Activated CD8-positive, alpha-beta memory T cell treated with anti-CD3 and anti-CD28 coated beads, Interleukin-2, amount 10 ng/mL, durations not matched to agents 7 days and 5 days (primary cell): Measurements from ENCODE around the gene SLC9A9. TPM values are rescaled to one million over a fixed set of nuclear protein-coding genes. Genes with fewer than 3 reads are reported as not detected.
"Not testable (repeated sequence)": the region's sequence is repeated elsewhere in the genome, so short reads cannot be mapped to it uniquely, and the experiment has no call there.

Source experiments
- ATAC-seq: fragments of 150-1000 bp; cut with Tn5 transposase; one replicate; pipeline ENCODE4 v1.10.0; 2021; ENCODE audit warnings: moderate library complexity
- CTCF ChIA-PET: fragments of 350-600 bp; sonication (Branson Sonifier 250); formaldehyde crosslinking; loops from one replicate; lab custom pipeline; 2021; ENCODE audit warnings: antibody characterized with exemption; lab: Charles Lee
- DNase-seq: peaks from one replicate; pipeline ENCODE4 v3.0.0-alpha.2; 2020
- H3K27ac Mint-ChIP-seq: one replicate; pipeline ENCODE4 v1.8.0; 2021; ENCODE audit warnings: mild to moderate bottlenecking, mixed read lengths
- H3K27me3 Mint-ChIP-seq: one replicate; pipeline ENCODE4 v1.8.0; 2021; ENCODE audit warnings: mixed read lengths
- H3K36me3 Mint-ChIP-seq: one replicate; pipeline ENCODE4 v1.8.0; 2021; ENCODE audit warnings: mild to moderate bottlenecking, mixed read lengths
- H3K4me1 Mint-ChIP-seq: one replicate; pipeline ENCODE4 v1.8.0; 2021; ENCODE audit warnings: mixed read lengths
- H3K4me3 Mint-ChIP-seq: one replicate; pipeline ENCODE4 v1.8.0; 2021; ENCODE audit warnings: mild to moderate bottlenecking, moderate library complexity, mixed read lengths
- H3K9me3 Mint-ChIP-seq: one replicate; pipeline ENCODE4 v1.8.0; 2022; ENCODE audit warnings: low read depth, mixed read lengths
- total RNA-seq, 2 experiments: library from RNA; stranded (reverse); gene quantifications; one replicate each; pipeline ENCODE4 v1.2.3, GENCODE V29; 2021

The SLC9A9 gene
- total RNA-seq, 2 experiments from 2014 or later: 6.8 to 10.8 TPM

- no peak for ATAC-seq
- Mint-ChIP-seq H3K4me3 (no peak overlapping the region), H3K9me3 (no peaks in the 10 kb centered on the region), H3K27me3 (no peaks in the 10 kb centered on the region), H3K27ac (no peak overlapping the region), H3K36me3 (peaks cover 3% of the 10 kb centered on the region), H3K4me1 (no peaks in the 10 kb centered on the region)
- no peak for DNase-seq
- CTCF ChIA-PET: no interaction called here
Measured at GRCh38 chr3:143286392-143287010, 561.8 kb downstream of the SLC9A9 start.

GRCh38 chr3:143283432-143284128 lies 564.7 kb downstream of the SLC9A9 start:
- Mint-ChIP-seq H3K27me3 (no peaks in the 10 kb centered on the region), H3K27ac (no peak overlapping the region), H3K9me3 (peaks cover 3% of the 10 kb centered on the region), H3K36me3 (peaks cover 3% of the 10 kb centered on the region), H3K4me1 (no peaks in the 10 kb centered on the region), H3K4me3 (no peak overlapping the region)
- ATAC-seq (no peak), DNase-seq (no peak)
- CTCF ChIA-PET: no interaction called here

GRCh38 chr3:143280984-143281383 lies 567.3 kb downstream of the SLC9A9 start:
- DNase-seq (no peak), ATAC-seq (no peak)
- H3K36me3 Mint-ChIP-seq: peaks cover 3% of the 10 kb centered on the region
- H3K27me3 Mint-ChIP-seq: no peaks in the 10 kb centered on the region
- no peak overlapping the region for H3K4me3 Mint-ChIP-seq
- peaks cover 3% of the 10 kb centered on the region for H3K9me3 Mint-ChIP-seq
- peaks cover 10% of the 10 kb centered on the region for H3K4me1 Mint-ChIP-seq
- CTCF ChIA-PET: no interaction called here
- H3K27ac Mint-ChIP-seq: no peak overlapping the region

DNA sequence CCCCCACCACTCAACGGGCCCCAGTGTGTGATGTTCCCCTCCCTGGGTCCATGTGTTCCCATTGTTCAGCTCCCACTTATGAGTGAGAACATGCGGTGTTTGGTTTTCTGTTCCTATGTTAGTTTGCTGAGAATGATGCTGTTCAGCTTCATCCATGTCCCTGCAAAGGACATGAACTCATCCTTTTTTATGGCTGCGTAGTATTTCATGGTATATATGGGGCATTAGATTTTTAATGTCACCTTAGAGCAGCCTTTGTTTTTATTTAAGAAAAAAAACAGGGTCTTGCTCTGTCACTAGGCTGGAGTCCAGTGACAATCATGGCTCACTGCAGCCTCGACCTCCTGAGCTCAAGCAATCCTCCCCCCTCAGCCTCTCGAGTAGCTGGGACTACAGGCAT lies 568.7 kb downstream of the SLC9A9 start:
- H3K4me3 Mint-ChIP-seq: not testable (repeated sequence)

GRCh38 chr3:143278721-143279120 lies 569.5 kb downstream of the SLC9A9 start:
- DNase-seq (no peak), ATAC-seq (no peak)
- Mint-ChIP-seq H3K4me1 (peaks cover 10% of the 10 kb centered on the region), H3K4me3 (no peak overlapping the region), H3K9me3 (peaks cover 3% of the 10 kb centered on the region), H3K27me3 (no peaks in the 10 kb centered on the region), H3K36me3 (peaks cover 3% of the 10 kb centered on the region), H3K27ac (no peak overlapping the region)
- CTCF ChIA-PET: no interaction called here

More for the DNA sequence above, 568.7 kb downstream of the SLC9A9 start:
- H3K27me3 Mint-ChIP-seq, H3K9me3 Mint-ChIP-seq, H3K4me1 Mint-ChIP-seq, H3K27ac Mint-ChIP-seq, H3K36me3 Mint-ChIP-seq, CTCF ChIA-PET, ATAC-seq, DNase-seq: not testable (repeated sequence)

DNA sequence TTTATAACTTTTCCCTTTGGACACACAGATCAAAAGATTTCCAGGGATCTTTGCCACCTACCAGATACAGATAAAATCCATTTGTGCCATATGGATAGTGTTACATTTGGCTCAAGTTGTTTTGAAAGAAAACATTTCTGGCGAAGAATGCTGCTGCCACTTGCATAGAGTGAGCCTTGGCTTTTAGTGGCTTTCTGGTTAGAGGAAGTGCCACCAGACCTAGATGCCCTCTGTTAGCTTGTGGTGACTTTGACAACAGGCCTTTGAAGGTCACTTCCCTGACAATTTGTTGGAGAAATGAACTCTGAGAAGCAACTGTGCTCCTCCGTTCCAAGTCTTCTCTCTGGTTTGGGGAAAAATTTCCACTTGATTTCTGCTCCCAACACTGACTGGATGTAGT lies 570.7 kb downstream of the SLC9A9 start:
- CTCF ChIA-PET: no interaction called here
- DNase-seq (no peak), ATAC-seq (no peak)
- no peaks in the 10 kb centered on the region for H3K27me3 Mint-ChIP-seq
- H3K4me3 Mint-ChIP-seq: no peak overlapping the region
- no peak overlapping the region for H3K27ac Mint-ChIP-seq
- H3K9me3 Mint-ChIP-seq: peaks cover 3% of the 10 kb centered on the region
- H3K36me3 Mint-ChIP-seq: peaks cover 3% of the 10 kb centered on the region
- H3K4me1 Mint-ChIP-seq: peaks cover 10% of the 10 kb centered on the region

DNA sequence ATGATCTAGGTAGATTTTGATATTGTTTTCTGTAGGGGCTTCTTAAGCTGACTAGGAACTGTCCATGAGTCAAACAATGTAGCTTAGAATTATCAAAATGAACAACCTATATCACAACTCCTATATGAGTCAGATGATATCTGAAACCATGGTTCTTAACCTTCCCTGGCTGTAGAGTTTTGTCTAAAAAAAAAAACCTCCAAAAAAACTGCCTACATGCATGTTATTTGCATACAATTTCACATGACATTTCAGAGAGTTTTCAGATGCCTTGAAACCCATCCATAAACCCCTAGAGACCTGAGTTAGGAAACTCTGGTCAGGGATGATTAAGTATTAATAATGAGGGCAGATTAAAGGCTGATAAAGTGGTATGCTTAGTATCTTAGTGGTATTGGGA lies 571.7 kb downstream of the SLC9A9 start:
- no peak overlapping the region for H3K4me3 Mint-ChIP-seq
- no peaks in the 10 kb centered on the region for H3K27me3 Mint-ChIP-seq
- CTCF ChIA-PET: no interaction called here
- peaks cover 3% of the 10 kb centered on the region for H3K9me3 Mint-ChIP-seq
- DNase-seq (no peak), ATAC-seq (no peak)
- peaks cover 10% of the 10 kb centered on the region for H3K4me1 Mint-ChIP-seq
- H3K27ac Mint-ChIP-seq: no peak overlapping the region
- H3K36me3 Mint-ChIP-seq: no peaks in the 10 kb centered on the region

GRCh38 chr3:143273975-143274690 lies 574.1 kb downstream of the SLC9A9 start:
- CTCF ChIA-PET: no interaction called here
- no peak overlapping the region for H3K27ac Mint-ChIP-seq
- H3K4me1 Mint-ChIP-seq: peaks cover 10% of the 10 kb centered on the region
- H3K36me3 Mint-ChIP-seq: no peaks in the 10 kb centered on the region
- H3K27me3 Mint-ChIP-seq: no peaks in the 10 kb centered on the region
- no peak for ATAC-seq
- no peak overlapping the region for H3K4me3 Mint-ChIP-seq
- H3K9me3 Mint-ChIP-seq: no peaks in the 10 kb centered on the region
- no peak for DNase-seq

GRCh38 chr3:143271136-143271535 lies 577.1 kb downstream of the SLC9A9 start:
- ATAC-seq: no peak
- H3K27me3 Mint-ChIP-seq: no peaks in the 10 kb centered on the region
- H3K9me3 Mint-ChIP-seq: no peaks in the 10 kb centered on the region
- H3K36me3 Mint-ChIP-seq: no peaks in the 10 kb centered on the region
- no peak for DNase-seq
- CTCF ChIA-PET: no interaction called here
- H3K4me3 Mint-ChIP-seq: no peak overlapping the region
- H3K4me1 Mint-ChIP-seq: peaks cover 7% of the 10 kb centered on the region
- no peak overlapping the region for H3K27ac Mint-ChIP-seq

DNA sequence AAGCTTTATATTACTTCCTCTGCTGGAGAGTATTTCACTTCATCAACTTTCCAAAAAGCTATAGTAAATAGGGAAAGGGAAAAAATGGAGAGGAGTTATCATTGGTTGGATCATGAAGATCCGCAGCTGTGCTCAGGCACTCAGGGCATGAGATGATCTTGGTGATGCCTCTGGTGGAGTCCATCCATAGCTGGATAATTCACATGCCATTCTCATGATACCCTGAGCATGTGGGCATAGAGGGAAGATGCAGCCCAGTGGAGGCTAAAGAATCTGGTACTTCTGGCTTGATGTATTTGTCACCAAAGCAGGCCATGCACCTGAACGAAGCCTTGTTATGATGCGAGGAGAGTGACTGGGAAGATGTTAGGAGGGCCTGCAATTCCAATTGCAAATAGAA lies 578.5 kb downstream of the SLC9A9 start:
- H3K27me3 Mint-ChIP-seq: no peaks in the 10 kb centered on the region
- H3K4me3 Mint-ChIP-seq: no peak overlapping the region
- H3K27ac Mint-ChIP-seq: no peak overlapping the region
- CTCF ChIA-PET: no interaction called here
- H3K9me3 Mint-ChIP-seq: no peaks in the 10 kb centered on the region
- H3K36me3 Mint-ChIP-seq: no peaks in the 10 kb centered on the region
- ATAC-seq: no peak
- no peak for DNase-seq
- peaks cover 6% of the 10 kb centered on the region for H3K4me1 Mint-ChIP-seq

DNA sequence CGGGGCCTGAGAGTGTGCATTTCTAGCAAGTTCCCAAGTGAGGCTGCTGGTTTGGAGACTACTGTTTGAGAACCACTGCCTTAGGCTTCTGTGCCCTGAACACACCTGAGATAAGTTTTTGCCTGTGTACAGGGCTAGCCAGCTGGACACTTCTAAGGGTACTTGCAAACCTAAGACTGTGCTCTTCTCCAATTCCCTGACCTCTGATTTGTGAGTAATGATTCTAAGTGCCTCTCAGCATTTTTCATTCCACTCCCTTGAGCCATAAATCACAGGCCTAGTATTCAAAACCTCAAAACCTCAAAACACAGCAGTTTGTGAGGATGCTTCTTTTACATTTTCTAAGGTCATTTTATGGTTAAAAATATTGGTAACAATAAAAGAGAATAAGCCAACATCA lies 580.3 kb downstream of the SLC9A9 start:
- peaks cover 6% of the 10 kb centered on the region for H3K4me1 Mint-ChIP-seq
- H3K27ac Mint-ChIP-seq: no peak overlapping the region
- no peaks in the 10 kb centered on the region for H3K9me3 Mint-ChIP-seq
- no peak for ATAC-seq
- DNase-seq: no peak
- no peaks in the 10 kb centered on the region for H3K36me3 Mint-ChIP-seq
- H3K27me3 Mint-ChIP-seq: no peaks in the 10 kb centered on the region
- H3K4me3 Mint-ChIP-seq: no peak overlapping the region
- CTCF ChIA-PET: interaction anchor here (1.2 kb wide), 1 partner anchor 146 kb away, joined by 3 read pairs; no protein-coding TSS in a partner anchor

- CTCF ChIA-PET: interaction anchor here (1.2 kb wide), 1 partner anchor 145 kb away, joined by 3 read pairs; no protein-coding TSS in a partner anchor
- H3K27me3 Mint-ChIP-seq: no peaks in the 10 kb centered on the region
- H3K27ac Mint-ChIP-seq: no peak overlapping the region
- H3K9me3 Mint-ChIP-seq: no peaks in the 10 kb centered on the region
- no peak for ATAC-seq
- H3K4me3 Mint-ChIP-seq: no peak overlapping the region
- no peaks in the 10 kb centered on the region for H3K36me3 Mint-ChIP-seq
- no peak for DNase-seq
- H3K4me1 Mint-ChIP-seq: peaks cover 6% of the 10 kb centered on the region
Measured at GRCh38 chr3:143266927-143267326, 581.3 kb downstream of the SLC9A9 start.

GRCh38 chr3:143266511-143266910 lies 581.8 kb downstream of the SLC9A9 start:
- ATAC-seq: no peak
- DNase-seq: no peak
- H3K4me1 Mint-ChIP-seq: peaks cover 6% of the 10 kb centered on the region
- H3K9me3 Mint-ChIP-seq: no peaks in the 10 kb centered on the region
- CTCF ChIA-PET: no interaction called here
- no peak overlapping the region for H3K27ac Mint-ChIP-seq
- H3K27me3 Mint-ChIP-seq: no peaks in the 10 kb centered on the region
- H3K4me3 Mint-ChIP-seq: no peak overlapping the region
- no peaks in the 10 kb centered on the region for H3K36me3 Mint-ChIP-seq
